HG02763 (cell line): Measurements from ENCODE around the gene WDHD1.
"Not testable (repeated sequence)": the region's sequence is repeated elsewhere in the genome, so short reads cannot be mapped to it uniquely, and the experiment has no call there.

Source experiments
- ATAC-seq: cut with Tn5 transposase; IDR thresholded peaks from one replicate; pipeline ENCODE4 v1.9.1; 2021; ENCODE audit warnings: mild to moderate bottlenecking, moderate library complexity; ENCODE audit not compliant: unreplicated experiment

WDHD1 gene

DNA sequence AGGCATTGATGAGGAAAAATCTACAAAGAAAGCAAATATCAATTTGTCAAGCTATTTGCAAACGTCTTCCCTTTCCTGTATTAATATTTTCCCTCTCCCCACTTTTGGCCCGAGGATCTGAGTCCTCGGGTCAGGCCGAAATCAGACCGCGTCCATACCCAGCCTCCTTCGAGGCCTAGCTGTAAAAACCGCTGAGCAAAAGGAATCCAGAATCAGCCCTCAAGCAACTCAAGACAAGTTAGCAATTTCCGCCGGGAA, 24.2 kb upstream of the WDHD1 start:
- ATAC-seq, result no peak

DNA sequence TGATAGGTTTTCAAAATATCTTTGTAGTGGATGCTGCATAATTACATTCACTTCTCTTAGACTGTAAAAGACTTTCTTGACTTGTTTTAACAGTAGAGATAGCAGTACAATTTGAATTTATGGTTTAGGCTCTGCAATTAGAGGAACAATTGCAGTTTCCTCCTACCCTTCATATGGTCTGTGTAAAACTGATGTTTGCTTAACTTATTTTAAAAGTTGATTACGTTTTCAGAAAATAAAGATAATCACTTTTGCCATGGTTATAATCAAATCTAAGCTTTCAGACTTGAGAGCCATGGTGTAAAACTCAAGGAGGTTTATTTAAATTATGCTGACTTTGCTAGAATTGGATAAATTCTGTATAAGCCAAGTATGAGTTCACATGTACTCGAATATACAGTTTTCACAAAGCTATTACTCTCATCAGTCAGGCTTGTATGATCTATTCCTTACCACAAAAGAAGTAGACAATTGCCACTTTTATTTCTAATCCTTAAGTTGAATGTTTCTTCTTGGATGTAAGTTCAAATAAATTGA, 22.1 kb upstream of the WDHD1 start:
- ATAC-seq, result no peak

DNA sequence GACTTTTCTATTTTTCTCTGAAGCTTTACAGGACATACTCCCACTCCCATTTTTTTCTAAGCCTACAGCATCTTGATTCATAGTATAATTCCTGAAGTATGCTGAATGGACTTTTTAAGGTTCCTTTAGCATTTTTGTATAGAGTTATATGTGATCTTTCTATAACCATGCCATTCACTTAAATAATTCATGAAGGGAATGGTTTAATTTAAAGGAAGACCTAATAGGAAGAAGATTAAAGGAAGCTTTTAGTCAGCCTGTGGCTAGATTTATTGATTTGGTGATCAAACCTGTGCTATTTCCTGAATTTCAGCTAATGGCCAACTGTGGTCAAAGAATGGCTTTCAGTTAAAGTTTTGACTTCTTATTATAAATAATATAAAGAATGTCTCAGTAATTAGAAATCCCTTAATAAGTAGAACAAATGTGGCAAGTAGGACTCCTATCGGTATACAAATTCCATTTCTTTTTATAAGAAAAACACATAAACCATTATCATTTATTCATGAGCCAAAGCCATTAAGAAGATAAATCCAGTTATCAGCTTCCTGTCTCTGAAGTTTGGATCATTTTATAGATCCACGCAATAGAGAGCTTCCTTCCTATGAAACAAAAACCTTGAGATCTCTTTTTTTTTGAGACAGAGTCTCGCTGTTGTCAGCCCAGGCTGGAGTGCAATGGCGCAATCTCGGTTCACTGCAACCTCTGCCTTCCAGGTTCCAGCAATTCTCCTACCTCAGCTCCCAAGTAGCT, 20.6 kb upstream of the WDHD1 start:
- ATAC-seq, result no peak

DNA sequence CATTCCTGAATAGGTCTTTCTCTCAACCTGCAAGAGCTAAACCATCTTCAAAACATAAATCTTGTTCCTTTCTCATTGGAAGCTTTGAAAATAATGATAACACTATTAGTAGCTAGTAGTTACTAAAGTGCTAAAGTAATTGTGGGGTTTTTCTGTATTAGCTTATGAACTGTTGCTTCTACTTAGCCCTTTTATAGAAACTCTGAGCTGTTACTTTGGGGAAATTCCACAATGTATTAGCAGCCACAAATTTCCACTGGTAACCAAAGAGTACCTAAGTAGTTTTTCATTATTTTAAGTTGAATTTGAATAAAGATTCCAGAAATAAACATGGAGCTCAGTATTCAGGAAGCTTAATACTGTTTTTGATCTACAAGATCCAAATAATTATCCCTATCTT, 18.2 kb upstream of the WDHD1 start:
- no peak for ATAC-seq

DNA sequence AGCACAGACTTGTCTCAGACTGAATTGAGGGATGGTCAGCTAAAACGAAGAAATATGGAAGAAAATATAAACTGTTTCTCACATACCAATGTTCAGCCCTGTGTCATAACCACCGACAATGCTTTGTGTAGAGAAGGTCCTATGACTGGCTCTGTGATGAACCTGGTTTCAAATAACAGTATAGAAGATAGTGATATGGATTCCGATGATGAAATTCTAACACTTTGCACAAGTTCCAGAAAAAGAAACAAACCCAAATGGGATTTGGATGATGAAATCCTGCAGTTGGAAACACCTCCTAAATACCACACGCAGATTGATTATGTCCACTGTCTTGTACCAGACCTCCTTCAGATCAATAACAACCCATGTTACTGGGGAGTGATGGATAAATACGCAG, 16.6 kb upstream of the WDHD1 start:
- ATAC-seq, result no peak

DNA sequence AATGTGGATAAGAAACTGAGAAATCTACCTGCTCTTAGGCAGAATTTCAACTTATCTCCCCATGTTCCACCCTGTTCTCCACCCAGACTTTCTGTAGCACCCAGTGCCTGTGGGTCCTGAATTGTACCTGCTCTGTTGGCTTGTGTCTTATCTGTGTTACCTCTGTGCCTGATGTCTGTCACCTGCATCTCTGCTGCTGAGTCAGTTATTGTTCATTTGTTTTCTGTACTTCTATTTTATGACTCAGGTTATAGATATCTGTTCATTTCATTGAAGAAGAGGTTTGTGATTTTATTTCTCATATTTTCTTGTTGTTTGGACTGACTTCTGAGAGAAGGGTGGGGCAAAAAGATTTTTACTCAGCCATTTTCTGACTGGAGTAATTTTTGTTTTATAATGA, 11.8 kb upstream of the WDHD1 start:
- ATAC-seq, result no peak

DNA sequence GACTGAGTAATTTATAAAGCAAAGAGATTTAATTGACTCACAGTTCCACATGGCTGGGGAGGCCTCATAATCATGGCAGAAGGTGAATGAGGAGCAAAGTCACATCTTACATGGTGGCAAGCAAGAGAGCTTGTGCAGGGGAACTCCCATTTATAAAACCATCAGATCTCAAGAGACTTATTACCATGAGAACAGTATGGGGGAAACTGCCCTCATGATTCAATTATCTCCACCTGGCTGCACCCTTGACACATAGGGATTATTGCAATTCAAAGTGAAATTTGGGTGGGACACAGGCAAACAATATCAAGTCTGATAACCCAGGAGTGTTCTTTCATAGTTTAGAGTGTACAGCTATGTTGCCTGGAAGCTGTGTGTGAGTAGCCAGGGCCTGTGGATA, 11.1 kb upstream of the WDHD1 start:
- not testable (repeated sequence) for ATAC-seq

DNA sequence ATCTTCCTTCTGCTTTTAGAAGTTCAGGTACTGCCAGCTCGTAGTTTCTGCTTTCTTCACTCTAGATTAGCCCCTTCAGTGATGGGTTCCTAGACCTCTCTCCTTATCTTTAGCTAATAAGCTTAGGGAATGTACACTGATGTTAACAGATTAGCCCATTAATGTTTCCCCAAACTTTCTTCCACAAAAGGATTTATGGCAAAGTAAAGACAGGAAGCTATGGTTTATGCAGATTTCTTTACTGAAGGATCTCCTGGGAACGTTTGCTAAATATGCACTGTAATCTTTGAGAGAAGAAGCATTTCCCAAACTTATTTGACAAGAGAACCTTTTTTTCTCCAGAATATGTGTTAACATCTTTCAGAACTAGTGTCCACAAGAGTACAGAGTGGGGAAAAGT, 4.3 kb upstream of the WDHD1 start:
- ATAC-seq, result no peak

DNA sequence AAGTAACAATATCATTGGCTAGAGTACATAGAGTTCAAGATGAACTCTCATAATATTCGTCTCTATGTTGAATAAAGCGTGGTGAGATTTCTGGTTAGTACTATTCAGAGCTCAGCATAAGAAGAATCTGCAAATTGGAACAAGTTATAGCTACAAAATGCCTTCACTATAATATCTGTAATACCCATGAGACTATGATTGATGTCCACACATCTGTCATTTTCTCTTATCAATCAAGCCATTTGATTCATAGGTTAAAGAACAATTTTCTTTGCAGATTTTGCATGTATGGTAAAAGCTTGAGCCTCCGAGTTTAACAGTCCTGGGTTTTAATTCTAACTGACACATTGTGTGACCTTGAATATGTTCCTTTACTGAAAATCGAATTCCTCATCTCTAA, 1.6 kb upstream of the WDHD1 start:
- ATAC-seq, result no peak

DNA sequence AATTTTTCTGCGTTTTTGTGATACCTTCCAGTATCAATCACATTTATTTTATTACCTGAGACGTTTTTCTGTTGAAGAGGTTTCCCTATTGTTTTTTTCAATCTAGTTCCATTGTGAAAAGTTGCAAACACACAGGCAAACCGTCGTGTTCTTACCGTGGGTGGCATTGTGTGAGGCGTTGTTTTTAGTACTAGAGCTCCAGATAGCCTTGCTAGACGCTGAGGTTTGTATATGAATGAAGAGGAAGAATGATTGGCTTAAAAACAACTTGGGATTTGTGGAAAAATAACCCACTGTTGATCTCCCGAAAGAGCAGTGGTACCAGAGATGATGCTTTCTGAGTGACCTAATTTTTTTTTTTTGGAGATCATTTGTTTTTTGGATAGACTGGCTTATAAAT, 1.2 kb upstream of the WDHD1 start:
- ATAC-seq, result no peak

DNA sequence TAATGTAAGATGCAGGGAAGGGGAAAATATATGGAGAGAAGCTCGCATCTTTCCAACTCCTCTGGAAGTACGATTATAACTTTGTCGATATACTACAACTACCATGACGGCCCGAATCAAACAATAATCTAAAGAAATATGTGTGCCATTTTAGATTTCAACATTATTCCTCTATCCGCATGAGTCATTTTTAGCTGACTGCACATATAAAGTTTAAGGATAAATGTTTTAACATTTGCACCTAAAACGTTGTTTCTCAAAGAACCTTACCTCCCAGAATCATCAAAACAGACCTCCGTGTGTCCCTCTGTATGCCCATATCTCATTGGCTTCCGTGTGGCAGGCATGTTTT, 482 bp downstream of the WDHD1 start:
- ATAC-seq, result no peak

DNA sequence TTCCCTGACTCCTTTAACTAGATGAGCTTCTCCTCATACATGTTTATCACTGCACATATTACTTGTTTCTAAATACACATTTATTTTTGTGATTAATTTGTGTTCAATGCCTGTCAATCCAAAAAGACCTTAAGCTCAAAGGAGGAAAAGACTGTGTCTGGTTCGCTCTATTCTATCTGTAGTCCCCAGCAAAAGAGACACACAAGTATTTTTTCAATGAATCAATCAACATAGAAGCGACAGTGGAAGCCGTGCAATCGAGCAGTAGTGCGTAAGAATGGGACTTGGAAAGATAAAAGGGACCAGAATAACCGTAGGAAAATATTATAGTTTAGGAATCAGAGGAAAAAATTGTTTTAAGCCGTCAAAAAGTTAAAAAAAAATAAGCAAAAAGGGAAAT, 951 bp downstream of the WDHD1 start:
- no peak for ATAC-seq

DNA sequence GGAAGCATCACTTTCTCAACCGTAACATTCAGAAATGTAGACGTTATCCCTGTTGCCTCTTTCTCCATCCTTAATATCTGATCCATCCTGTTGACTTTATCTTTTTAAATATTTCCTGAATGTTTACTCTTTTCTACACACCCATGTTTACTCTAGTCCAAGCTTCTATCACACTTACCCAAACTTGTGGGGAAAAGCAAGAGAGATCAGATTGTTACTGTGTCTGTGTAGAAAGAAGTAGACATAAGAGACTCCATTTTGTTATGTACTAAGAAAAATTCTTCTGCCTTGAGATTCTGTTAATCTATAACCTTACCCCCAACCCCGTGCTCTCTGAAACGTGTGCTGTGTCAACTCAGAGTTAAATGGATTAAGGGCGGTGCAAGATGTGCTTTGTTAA, 2.5 kb downstream of the WDHD1 start:
- not testable (repeated sequence) for ATAC-seq

DNA sequence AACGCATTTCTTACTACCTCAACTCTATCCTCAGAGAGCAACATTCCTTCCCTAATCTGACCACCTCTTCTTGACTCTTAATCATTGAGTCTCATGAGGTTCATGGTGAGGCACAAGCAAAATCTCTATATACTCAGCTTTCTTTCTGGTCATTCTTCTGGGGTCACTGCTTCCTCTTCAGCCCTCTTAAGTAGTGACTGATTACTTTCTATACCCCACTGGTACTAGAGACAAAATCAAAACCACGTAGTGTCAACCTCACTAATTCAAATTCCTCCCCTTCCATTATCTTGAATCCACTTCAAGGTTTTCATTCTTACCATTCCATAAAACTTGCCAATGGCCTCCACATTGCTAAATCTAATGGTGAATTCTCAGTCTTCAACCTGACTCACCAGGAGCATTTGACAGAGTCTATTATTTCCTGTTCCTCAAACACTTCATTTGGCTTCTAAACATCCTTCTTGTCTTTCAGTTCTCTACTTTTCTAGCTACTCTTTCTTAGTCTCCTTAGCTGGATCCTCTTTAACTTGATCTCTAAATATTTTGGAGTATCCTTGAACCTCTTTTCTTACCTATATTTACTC, 6.8 kb downstream of the WDHD1 start:
- no peak for ATAC-seq

DNA sequence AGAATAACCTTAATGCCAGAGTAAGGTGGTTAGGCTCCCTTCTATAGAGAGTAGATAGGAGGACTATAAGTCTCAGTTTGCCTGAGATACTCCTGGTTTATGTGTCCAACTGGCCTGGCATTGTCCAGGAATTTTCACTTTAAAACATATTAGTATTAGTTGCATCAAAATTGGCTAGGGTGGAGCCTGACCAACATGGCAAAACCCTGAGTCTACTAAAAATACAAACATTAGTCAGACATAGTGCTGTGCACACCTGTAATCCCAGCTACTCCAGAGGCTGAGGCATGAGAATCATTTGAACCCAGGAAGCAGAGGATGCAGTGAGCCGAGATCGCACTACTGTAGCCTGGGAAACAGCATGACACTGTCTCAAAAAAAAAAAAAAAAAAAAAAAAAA, 11.9 kb downstream of the WDHD1 start:
- ATAC-seq, result no peak

DNA sequence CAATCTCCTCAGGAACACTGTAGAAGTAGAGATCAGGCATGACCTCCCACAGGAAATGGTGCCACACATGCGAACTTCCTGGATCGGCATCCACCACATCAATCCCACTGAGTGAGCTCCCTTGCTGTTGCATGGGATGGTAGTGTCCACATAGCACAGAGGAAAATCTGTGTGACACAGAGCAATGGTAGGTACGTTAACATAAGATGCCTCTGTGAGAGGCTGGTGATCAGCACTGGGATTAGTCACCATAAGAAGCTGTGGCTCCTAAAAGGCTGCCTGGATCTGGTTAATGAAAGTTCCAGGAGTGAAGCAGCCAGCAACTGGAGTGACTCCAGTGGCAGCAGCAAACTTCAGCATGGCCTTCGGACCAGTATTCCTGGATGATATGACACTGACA, 21.8 kb downstream of the WDHD1 start:
- no peak for ATAC-seq

DNA sequence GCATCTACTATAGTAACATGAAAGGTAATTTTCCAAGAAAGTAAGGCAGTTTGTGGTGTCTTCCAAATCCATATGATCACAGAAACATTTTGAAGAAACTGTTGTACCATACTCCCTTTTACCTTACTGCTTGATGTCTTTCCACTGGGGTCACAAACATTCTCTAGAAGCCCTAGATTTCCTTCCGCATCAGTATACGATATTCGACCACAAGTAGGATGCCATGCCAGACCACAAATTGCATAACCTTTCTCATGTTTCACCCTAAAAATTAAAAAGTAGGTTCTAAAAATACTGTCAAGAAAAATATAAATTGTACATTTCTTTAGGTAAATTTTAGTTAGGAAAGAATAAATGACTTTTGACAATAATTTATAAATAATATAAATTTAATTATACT, 26.5 kb downstream of the WDHD1 start:
- no peak for ATAC-seq

DNA sequence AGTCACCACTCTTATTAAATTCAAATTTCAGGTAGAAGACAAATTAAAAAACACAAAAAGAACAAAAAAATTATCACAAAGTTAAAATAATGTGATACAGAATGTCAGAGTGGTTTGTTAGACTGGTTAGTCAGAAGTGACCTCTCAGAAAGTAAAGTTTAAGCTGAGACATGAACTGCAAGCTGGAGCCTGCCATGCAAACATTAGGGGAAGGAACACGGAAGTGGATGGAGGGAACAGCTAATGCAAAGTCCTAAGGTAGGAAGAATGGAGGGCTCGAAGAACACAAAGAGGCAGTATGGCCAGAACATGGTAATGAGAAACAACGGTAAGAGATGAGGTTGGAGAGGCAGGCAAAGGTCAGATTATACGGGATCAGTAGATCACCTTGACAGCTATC, 41.7 kb downstream of the WDHD1 start:
- no peak for ATAC-seq

DNA sequence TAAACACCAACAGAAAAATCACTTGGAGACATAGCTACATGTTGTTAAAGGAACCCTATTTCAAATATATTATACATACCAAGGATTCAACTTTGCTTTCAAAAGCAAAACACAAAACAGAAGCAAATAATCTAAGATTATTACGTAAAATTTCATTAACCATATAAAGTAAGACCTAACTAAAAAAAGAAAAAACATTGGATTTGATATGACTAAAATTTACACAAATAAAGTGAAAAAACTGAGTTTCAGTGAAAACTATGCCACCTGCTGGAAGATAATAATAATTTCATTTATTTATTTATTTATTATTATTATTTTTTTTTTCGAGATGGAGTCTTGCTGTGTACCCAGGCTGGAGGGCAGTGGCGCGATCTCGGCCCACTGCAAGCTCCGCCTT, 45.2 kb downstream of the WDHD1 start:
- no peak for ATAC-seq

DNA sequence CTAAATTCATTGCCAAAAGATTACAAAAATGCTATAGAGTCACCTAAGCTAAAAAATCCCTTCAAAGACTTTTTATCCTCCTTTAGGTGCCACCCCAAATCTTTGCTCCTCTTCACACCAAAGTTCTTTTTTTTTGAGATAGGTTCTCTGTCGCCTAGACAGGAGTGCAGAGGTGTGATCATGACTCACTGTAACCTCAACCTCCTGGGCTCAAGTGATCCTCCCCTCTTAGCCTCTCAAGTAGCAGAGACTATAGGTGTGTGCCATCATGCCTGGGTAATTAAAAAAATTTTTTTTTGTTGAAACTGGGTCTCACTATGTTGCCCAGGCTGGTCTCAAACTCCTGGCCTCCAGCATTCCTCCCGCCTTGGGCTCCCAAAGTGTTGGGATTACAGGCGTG, 47.9 kb downstream of the WDHD1 start:
- no peak for ATAC-seq

DNA sequence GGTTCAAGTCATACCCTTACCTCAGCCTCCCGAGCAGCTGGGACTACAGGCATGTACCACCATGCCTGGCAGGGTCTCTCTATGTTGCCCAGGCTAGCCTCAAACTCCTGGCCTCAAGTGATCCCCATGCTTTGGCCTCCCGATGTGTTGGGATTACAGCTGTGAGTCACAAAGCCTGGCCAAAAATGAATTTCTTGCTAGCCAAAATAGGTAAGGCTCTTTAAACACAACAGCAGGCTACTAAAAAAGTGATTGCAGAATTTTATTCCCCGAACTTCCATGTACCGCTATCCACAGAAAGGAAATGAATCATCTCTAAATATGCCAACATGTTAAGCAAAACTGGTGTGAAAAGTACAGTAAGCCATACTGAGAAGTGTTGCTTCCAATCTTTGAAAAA, 50.6 kb downstream of the WDHD1 start:
- no peak for ATAC-seq

DNA sequence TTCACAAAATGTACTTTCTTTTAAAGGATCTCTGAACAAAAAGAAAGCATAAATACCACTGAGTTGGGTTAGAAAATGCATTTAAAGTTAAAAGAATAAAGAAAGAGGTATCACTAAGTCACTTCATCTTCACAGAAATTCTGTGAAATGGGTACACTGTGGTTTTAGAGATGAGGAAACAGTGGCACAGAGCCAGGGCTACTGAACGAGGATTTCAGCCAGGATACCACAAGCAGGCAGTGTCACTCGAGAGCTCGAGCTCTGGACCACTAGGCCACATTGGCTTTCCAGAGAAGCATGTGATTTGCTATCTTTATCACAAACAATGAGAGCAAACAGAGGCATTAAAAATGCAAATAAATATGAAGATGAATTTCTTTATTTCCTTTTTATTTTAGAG, 51.0 kb downstream of the WDHD1 start:
- no peak for ATAC-seq

DNA sequence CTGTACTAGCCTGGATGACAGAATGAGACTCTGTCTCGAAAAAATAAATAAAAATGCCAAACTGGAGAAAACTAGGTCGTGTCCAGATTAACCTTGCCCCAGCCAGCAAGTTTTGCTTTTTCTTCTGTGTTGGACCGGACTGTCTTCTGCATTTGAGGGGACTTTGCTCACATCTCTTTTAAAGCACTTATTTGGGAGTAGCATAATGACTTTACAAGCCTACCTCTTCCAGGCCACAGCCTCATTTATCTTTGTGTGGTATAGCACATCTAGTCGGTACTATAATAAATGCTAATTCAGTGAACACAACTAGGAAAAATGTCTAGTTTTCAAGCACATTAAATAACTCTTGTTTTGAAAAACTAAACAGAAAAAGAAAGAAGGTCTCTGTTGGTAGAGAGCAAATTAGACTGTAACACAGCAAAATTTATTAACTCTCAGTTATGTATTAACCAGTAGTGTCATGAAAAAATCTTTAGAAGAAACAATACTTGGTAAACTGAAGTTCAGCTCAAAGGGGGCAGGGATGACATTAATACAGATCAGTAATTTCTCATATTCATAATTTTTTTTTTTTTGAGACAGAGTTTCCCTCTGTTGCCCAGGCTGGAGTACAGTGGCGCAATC, 52.0 kb downstream of the WDHD1 start:
- ATAC-seq, result no peak
